Activated CD8-positive, alpha-beta memory T cell treated with anti-CD3 and anti-CD28 coated beads, Interleukin-2, amount 10 ng/mL, durations not matched to agents 7 days and 5 days (primary cell): ENCODE results near the gene CYP2W1. TPM values are rescaled to one million over a fixed set of nuclear protein-coding genes. Genes with fewer than 3 reads are reported as not detected.
A peak's percentile ranks its signal among the peaks of the same experiment; 100 is the strongest.

Experiments
- ATAC-seq: fragments of 150-1000 bp; cut with Tn5 transposase; one replicate; pipeline ENCODE4 v1.10.0; 2021; ENCODE audit warnings: moderate library complexity
- CTCF ChIA-PET: fragments of 350-600 bp; sonication (Branson Sonifier 250); formaldehyde crosslinking; loops from one replicate; lab custom pipeline; 2021; ENCODE audit warnings: antibody characterized with exemption; lab: Charles Lee
- DNase-seq: peaks from one replicate; pipeline ENCODE4 v3.0.0-alpha.2; 2020
- H3K27ac Mint-ChIP-seq: one replicate; pipeline ENCODE4 v1.8.0; 2021; ENCODE audit warnings: mild to moderate bottlenecking, mixed read lengths
- H3K27me3 Mint-ChIP-seq: one replicate; pipeline ENCODE4 v1.8.0; 2021; ENCODE audit warnings: mixed read lengths
- H3K36me3 Mint-ChIP-seq: one replicate; pipeline ENCODE4 v1.8.0; 2021; ENCODE audit warnings: mild to moderate bottlenecking, mixed read lengths
- H3K4me1 Mint-ChIP-seq: one replicate; pipeline ENCODE4 v1.8.0; 2021; ENCODE audit warnings: mixed read lengths
- H3K4me3 Mint-ChIP-seq: one replicate; pipeline ENCODE4 v1.8.0; 2021; ENCODE audit warnings: mild to moderate bottlenecking, moderate library complexity, mixed read lengths
- H3K9me3 Mint-ChIP-seq: one replicate; pipeline ENCODE4 v1.8.0; 2022; ENCODE audit warnings: low read depth, mixed read lengths
- total RNA-seq, 2 experiments: library from RNA; stranded (reverse); gene quantifications; one replicate each; pipeline ENCODE4 v1.2.3, GENCODE V29; 2021

Gene CYP2W1
- total RNA-seq, 2 experiments from 2014 or later = not detected

- Mint-ChIP-seq H3K9me3 (no peaks in the 10 kb centered on the region), H3K27me3 (peaks cover 3% of the 10 kb centered on the region), H3K4me1 (peaks cover 25% of the 10 kb centered on the region), H3K4me3 (no peak overlapping the region), H3K27ac (no peak overlapping the region), H3K36me3 (peaks cover 22% of the 10 kb centered on the region)
- ATAC-seq = no peak
- CTCF ChIA-PET = interaction anchor here (1.1 to 1.7 kb wide), 2 partner anchors 8 to 27 kb away, joined by 4 to 5 read pairs; partner anchors contain the start of gene COX19
- DNase-seq = no peak
Observed at GRCh38 chr7:966291-967069, 16.5 kb upstream of the CYP2W1 start.

- CTCF ChIA-PET = interaction anchor here (0.8 to 1.7 kb wide), 2 partner anchors 26 to 59 kb away, joined by 3 to 5 read pairs; no protein-coding TSS in a partner anchor
- Mint-ChIP-seq H3K4me1 (peaks cover 31% of the 10 kb centered on the region), H3K27ac (no peak overlapping the region), H3K9me3 (no peaks in the 10 kb centered on the region), H3K27me3 (peaks cover 3% of the 10 kb centered on the region), H3K36me3 (peaks cover 28% of the 10 kb centered on the region), H3K4me3 (no peak overlapping the region)
- DNase-seq = no peak
- no peak for ATAC-seq
Observed at GRCh38 chr7:967361-968082, 15.5 kb upstream of the CYP2W1 start.

- Mint-ChIP-seq H3K4me1 (peaks cover 39% of the 10 kb centered on the region), H3K36me3 (peaks cover 37% of the 10 kb centered on the region), H3K27ac (no peak overlapping the region), H3K27me3 (peaks cover 2% of the 10 kb centered on the region), H3K4me3 (no peak overlapping the region), H3K9me3 (no peaks in the 10 kb centered on the region)
- no peak for ATAC-seq
- CTCF ChIA-PET = interaction anchor here (0.8 to 1.7 kb wide), 3 partner anchors 25 to 60 kb away, joined by 3 to 5 read pairs (median 3); no protein-coding TSS in a partner anchor
- DNase-seq = no peak
Observed at GRCh38 chr7:968205-969105, 14.5 kb upstream of the CYP2W1 start.

GRCh38 chr7:969403-969802 is 13.6 kb upstream of the CYP2W1 start:
- ATAC-seq (no peak), DNase-seq (no peak)
- Mint-ChIP-seq H3K36me3 (peaks cover 37% of the 10 kb centered on the region), H3K9me3 (no peaks in the 10 kb centered on the region), H3K27ac (no peak overlapping the region), H3K4me1 (peaks cover 34% of the 10 kb centered on the region), H3K4me3 (no peak overlapping the region), H3K27me3 (no peaks in the 10 kb centered on the region)
- CTCF ChIA-PET = interaction anchor here (0.9 kb wide), 1 partner anchor 25 kb away, joined by 3 read pairs; no protein-coding TSS in a partner anchor

GRCh38 chr7:970744-971143 is 12.2 kb upstream of the CYP2W1 start:
- CTCF ChIA-PET = no interaction called here
- Mint-ChIP-seq H3K4me1 (peaks cover 24% of the 10 kb centered on the region), H3K36me3 (peaks cover 37% of the 10 kb centered on the region), H3K27me3 (no peaks in the 10 kb centered on the region), H3K27ac (no peak overlapping the region), H3K4me3 (no peak overlapping the region), H3K9me3 (no peaks in the 10 kb centered on the region)
- DNase-seq = no peak
- ATAC-seq = no peak

- no peak overlapping the region for H3K27ac Mint-ChIP-seq
- no peaks in the 10 kb centered on the region for H3K27me3 Mint-ChIP-seq
- H3K9me3 Mint-ChIP-seq = no peaks in the 10 kb centered on the region
- CTCF ChIA-PET = interaction anchor here (1.2 to 5.8 kb wide), 2 partner anchors 10 to 21 kb away, joined by 3 to 37 read pairs; no protein-coding TSS in a partner anchor
- ATAC-seq (no peak), DNase-seq (no peak)
- peaks cover 34% of the 10 kb centered on the region for H3K36me3 Mint-ChIP-seq
- H3K4me3 Mint-ChIP-seq = no peak overlapping the region
- peaks cover 21% of the 10 kb centered on the region for H3K4me1 Mint-ChIP-seq
Observed at GRCh38 chr7:972110-972509, 10.9 kb upstream of the CYP2W1 start.

- H3K4me3 Mint-ChIP-seq = peak overlapping the region; percentile 48
- H3K36me3 Mint-ChIP-seq = peaks cover 29% of the 10 kb centered on the region
- no peak for ATAC-seq
- CTCF ChIA-PET = interaction anchor here (1.2 to 5.8 kb wide), 4 partner anchors 9 to 93 kb away, joined by 3 to 37 read pairs (median 3); no protein-coding TSS in a partner anchor
- H3K27ac Mint-ChIP-seq = no peak overlapping the region
- no peak for DNase-seq
- peaks cover 21% of the 10 kb centered on the region for H3K4me1 Mint-ChIP-seq
- no peaks in the 10 kb centered on the region for H3K27me3 Mint-ChIP-seq
- H3K9me3 Mint-ChIP-seq = no peaks in the 10 kb centered on the region
Observed at GRCh38 chr7:972676-973309, 10.2 kb upstream of the CYP2W1 start.

GRCh38 chr7:973312-973711 is 9.7 kb upstream of the CYP2W1 start:
- no peaks in the 10 kb centered on the region for H3K27me3 Mint-ChIP-seq
- H3K4me3 Mint-ChIP-seq = peak overlapping the region; percentile 48
- no peaks in the 10 kb centered on the region for H3K9me3 Mint-ChIP-seq
- no peak for DNase-seq
- H3K4me1 Mint-ChIP-seq = peaks cover 21% of the 10 kb centered on the region
- H3K27ac Mint-ChIP-seq = no peak overlapping the region
- ATAC-seq = no peak
- peaks cover 27% of the 10 kb centered on the region for H3K36me3 Mint-ChIP-seq
- CTCF ChIA-PET = interaction anchor here (1.0 to 5.8 kb wide), 6 partner anchors 18 to 167 kb away, joined by 3 to 37 read pairs (median 3); no protein-coding TSS in a partner anchor

- Mint-ChIP-seq H3K4me3 (peak overlapping the region; percentile 79), H3K27ac (peak overlapping the region; percentile 70), H3K4me1 (peaks cover 21% of the 10 kb centered on the region), H3K27me3 (no peaks in the 10 kb centered on the region), H3K36me3 (peaks cover 24% of the 10 kb centered on the region), H3K9me3 (no peaks in the 10 kb centered on the region)
- ATAC-seq (no peak), DNase-seq (no peak)
- CTCF ChIA-PET = interaction anchor here (0.6 to 5.8 kb wide), 10 partner anchors 8 to 333 kb away, joined by 3 to 37 read pairs (median 4); no protein-coding TSS in a partner anchor
Observed at GRCh38 chr7:974172-974571, 8.8 kb upstream of the CYP2W1 start.

- Mint-ChIP-seq H3K36me3 (peaks cover 23% of the 10 kb centered on the region), H3K4me1 (peaks cover 21% of the 10 kb centered on the region), H3K27ac (peak within 1 kb of the TSS; percentile 70), H3K4me3 (peak within 1 kb of the TSS; percentile 79), H3K27me3 (no peaks in the 10 kb centered on the region), H3K9me3 (no peaks in the 10 kb centered on the region)
- CTCF ChIA-PET = interaction anchor here (0.8 to 5.8 kb wide), 14 partner anchors 9 to 217 kb away, joined by 3 to 37 read pairs (median 4); no protein-coding TSS in a partner anchor
- DNase-seq (peak; percentile 92), ATAC-seq (peak; percentile 94)
Observed at GRCh38 chr7:974820-975681, 7.9 kb upstream of the CYP2W1 start, which contains the start of gene COX19. COX19 (minus strand) TSS chr7:975549; CDS start chr7:975509, 40 bp downstream.

GRCh38 chr7:975702-976473 is 7.1 kb upstream of the CYP2W1 start:
- Mint-ChIP-seq H3K36me3 (peaks cover 21% of the 10 kb centered on the region), H3K9me3 (no peaks in the 10 kb centered on the region), H3K27ac (no peak overlapping the region), H3K4me1 (peaks cover 21% of the 10 kb centered on the region), H3K4me3 (peak overlapping the region; percentile 79), H3K27me3 (no peaks in the 10 kb centered on the region)
- CTCF ChIA-PET = interaction anchor here (0.8 to 5.8 kb wide), 7 partner anchors 9 to 200 kb away, joined by 3 to 37 read pairs (median 4); no protein-coding TSS in a partner anchor
- no peak for ATAC-seq
- DNase-seq = no peak
